HepG2 (cell line): ENCODE data around the gene ZMYND8. TPM values are rescaled to one million over a fixed set of nuclear protein-coding genes. Genes with fewer than 3 reads are reported as not detected.

ENCODE experiments used
- ATF6 ChIP-seq: sonication (generic); formaldehyde crosslinking; conservative IDR thresholded peaks from 2 replicates; pipeline ENCODE4 v1.4.0; 2020; ENCODE audit warnings: missing genetic modification reagents
- ATRX ChIP-seq: sonication (generic); formaldehyde crosslinking; IDR thresholded peaks from 2 replicates; pipeline ENCODE4 v1.4.0; 2020; ENCODE audit warnings: missing genetic modification reagents, borderline replicate concordance
- E2F5 ChIP-seq: sonication (generic); formaldehyde crosslinking; conservative IDR thresholded peaks from 2 replicates; pipeline ENCODE4 v1.4.0; 2020; ENCODE audit warnings: missing genetic modification reagents
- HNF4G ChIP-seq, 2 experiments: sonication (generic) in 1 of 2; formaldehyde crosslinking in 1 of 2; IDR thresholded peaks; 2 replicates each; pipeline versions ENCODE4 v1.4.0 to v1.6.1; 2011 to 2020; ENCODE audit warnings: borderline replicate concordance in 2 of 2, low read depth in 2 of 2, mild to moderate bottlenecking in 2 of 2, low read length in 1 of 2, missing genetic modification reagents in 1 of 2, moderate library complexity in 1 of 2
- MLLT10 ChIP-seq: sonication (generic); formaldehyde crosslinking; IDR thresholded peaks from 2 replicates; pipeline ENCODE4 v1.4.0; 2020; ENCODE audit warnings: missing genetic modification reagents
- NFIB ChIP-seq: sonication (generic); formaldehyde crosslinking; IDR thresholded peaks from 2 replicates; pipeline ENCODE4 v1.9.0; 2021; ENCODE audit warnings: missing genetic modification reagents, mild to moderate bottlenecking, borderline replicate concordance
- NFIC ChIP-seq: IDR thresholded peaks from 2 replicates; pipeline ENCODE4 v1.6.1; 2012; ENCODE audit warnings: mild to moderate bottlenecking, low read length, inconsistent platforms
- NR0B2 ChIP-seq: sonication (generic); formaldehyde crosslinking; IDR thresholded peaks from 2 replicates; pipeline ENCODE4 v1.4.0; 2020; ENCODE audit warnings: mild to moderate bottlenecking, missing genetic modification reagents
- PHF21A ChIP-seq: sonication (generic); formaldehyde crosslinking; IDR thresholded peaks from 2 replicates; pipeline ENCODE4 v1.5.0; 2020; ENCODE audit warnings: mild to moderate bottlenecking, missing genetic modification reagents
- PRDM15 ChIP-seq: sonication (generic); formaldehyde crosslinking; IDR thresholded peaks from 2 replicates; pipeline ENCODE4 v1.4.0; 2020; ENCODE audit warnings: missing genetic modification reagents
- RELA ChIP-seq: sonication (generic); formaldehyde crosslinking; IDR thresholded peaks from 2 replicates; pipeline ENCODE4 v1.4.0; 2020; ENCODE audit warnings: missing genetic modification reagents
- SP140L ChIP-seq: sonication (generic); formaldehyde crosslinking; IDR thresholded peaks from 2 replicates; pipeline ENCODE4 v1.4.0; 2020; ENCODE audit warnings: missing genetic modification reagents, borderline replicate concordance
- SRSF9 ChIP-seq: fragments of 200-400 bp; formaldehyde crosslinking; IDR thresholded peaks from 2 replicates; pipeline ENCODE4 v1.6.1; 2018; ENCODE audit warnings: borderline replicate concordance, mild to moderate bottlenecking, low read depth, low read length; ENCODE audit not compliant: insufficient read depth, poor library complexity, severe bottlenecking
- U2AF2 ChIP-seq: fragments of 200-400 bp; formaldehyde crosslinking; IDR thresholded peaks from 2 replicates; pipeline ENCODE4 v1.6.1; 2017; ENCODE audit warnings: low read depth, mild to moderate bottlenecking, low read length
- XBP1 ChIP-seq: sonication (generic); formaldehyde crosslinking; IDR thresholded peaks from 2 replicates; pipeline ENCODE4 v1.5.0; 2020; ENCODE audit warnings: missing genetic modification reagents
- ZNF138 ChIP-seq: sonication (generic); formaldehyde crosslinking; IDR thresholded peaks from 2 replicates; pipeline ENCODE4 v1.5.0; 2020; ENCODE audit warnings: mild to moderate bottlenecking, low read depth, missing genetic modification reagents
- ZNF335 ChIP-seq: sonication (generic); formaldehyde crosslinking; IDR thresholded peaks from 2 replicates; pipeline ENCODE4 v1.4.0; 2020; ENCODE audit warnings: missing genetic modification reagents
- ZNF557 ChIP-seq: sonication (generic); formaldehyde crosslinking; IDR thresholded peaks from 2 replicates; pipeline ENCODE4 v1.4.0; 2020; ENCODE audit warnings: missing genetic modification reagents
- ZNF569 ChIP-seq: sonication (generic); formaldehyde crosslinking; IDR thresholded peaks from 2 replicates; pipeline ENCODE4 v1.5.0; 2020; ENCODE audit warnings: mild to moderate bottlenecking, missing genetic modification reagents, moderate library complexity, borderline replicate concordance
- ZNF572 ChIP-seq: sonication (generic); formaldehyde crosslinking; IDR thresholded peaks from 2 replicates; pipeline ENCODE4 v1.5.1; 2020; ENCODE audit warnings: mild to moderate bottlenecking, missing genetic modification reagents
- ZNF615 ChIP-seq: sonication (generic); formaldehyde crosslinking; IDR thresholded peaks from 2 replicates; pipeline ENCODE4 v1.5.0; 2020; ENCODE audit warnings: mild to moderate bottlenecking, missing genetic modification reagents, borderline replicate concordance
- ZNF672 ChIP-seq: sonication (generic); formaldehyde crosslinking; IDR thresholded peaks from 2 replicates; pipeline ENCODE4 v1.8.1; 2022; ENCODE audit warnings: missing genetic modification reagents
- ZSCAN22 ChIP-seq: sonication (generic); formaldehyde crosslinking; IDR thresholded peaks from 2 replicates; pipeline ENCODE4 v1.4.0; 2020; ENCODE audit warnings: mild to moderate bottlenecking, missing genetic modification reagents
- polyA plus RNA-seq, 8 experiments: library from polyadenylated mRNA; depleted of rRNA in 3 of 8; stranded (reverse) in 7 of 8; unstranded in 1 of 8; fragments of >200 nt; fragmentation: Illumina TruSeq in 4 of 8; extraction: Trizol in 4 of 8; gene quantifications; 2 replicates each; pipeline versions ENCODE4 v1.2.1 to v1.2.3, GENCODE V29; 2011 to 2016; ENCODE audit warnings: low read depth in 4 of 8, missing spikeins in 1 of 8, mixed read lengths in 1 of 8; ENCODE audit not compliant: insufficient read depth in 1 of 8
- total RNA-seq, 5 experiments: library from RNA; depleted of rRNA; stranded (reverse); fragments of >200 nt; fragmentation: Illumina TruSeq; extraction: Trizol; gene quantifications; 2 replicates each; pipeline ENCODE4 v1.2.3, GENCODE V29; 2016; ENCODE audit warnings: low read depth in 1 of 5

The ZMYND8 gene
- total and polyA plus RNA-seq, 2 of the 13 experiments (the other 11 are each of a cell fraction or from before 2014, with no cell fraction given), result 53.9 to 84.7 TPM

GRCh38 chr20:47318027-47318585, 38.4 kb downstream of the ZMYND8 start (continued):
- no peak for TF ChIP-seq RELA (CRISPR knock-in tag)
- TF ChIP-seq ZNF672 (CRISPR knock-in tag), result no peak
- TF ChIP-seq ZNF335 (CRISPR knock-in tag), result peak; percentile 77
- no peak for TF ChIP-seq U2AF2
- TF ChIP-seq ZSCAN22 (CRISPR knock-in tag), result no peak
- TF ChIP-seq XBP1 (CRISPR knock-in tag), result no peak
- no peak for TF ChIP-seq ZNF615
- TF ChIP-seq E2F5, result no peak
- no peak for TF ChIP-seq PRDM15 (CRISPR knock-in tag)
- TF ChIP-seq PHF21A (CRISPR knock-in tag), result peak; percentile 99
- no peak for TF ChIP-seq ZNF138 (CRISPR knock-in tag)
- TF ChIP-seq NR0B2 (CRISPR knock-in tag), result no peak
- TF ChIP-seq ATF6 (CRISPR knock-in tag), result 0 out of 2 replicates have a peak, but pooled peaks have one; percentile 63
- no peak for TF ChIP-seq NFIB (CRISPR knock-in tag)
- TF ChIP-seq ZNF557 (CRISPR knock-in tag), result no peak
- no peak for TF ChIP-seq ATRX (CRISPR knock-in tag)
- TF ChIP-seq MLLT10 (CRISPR knock-in tag), result no peak
- peak; percentile 97 for TF ChIP-seq HNF4G (IDR thresholded peaks at IDR 0.05; ENCODE audit: borderline replicate concordance, low read depth, low read length)
- TF ChIP-seq HNF4G (CRISPR knock-in tag; IDR thresholded peaks at IDR 0.05; ENCODE audit: borderline replicate concordance, low read depth), result peak; percentile 93
- TF ChIP-seq SP140L, result no peak
- TF ChIP-seq SRSF9, result no peak
- TF ChIP-seq ZNF572 (CRISPR knock-in tag), result peak; percentile 82
- TF ChIP-seq NFIC, result peak; percentile 85
- no peak for TF ChIP-seq ZNF569 (CRISPR knock-in tag)
